ENCODE data around the gene HIVEP3.

- TF ChIP-seq CTCF (IDR thresholded peaks at IDR 0.05; ENCODE audit: low read length), result no peak
- no peak for TF ChIP-seq EZH2 (IDR thresholded peaks at IDR 0.05; ENCODE audit: borderline replicate concordance, low read length)
Measured at GRCh38 chr1:41621791-41622190, 296.9 kb downstream of the HIVEP3 start.

Data from OCI-LY1 (cell line).